NCI-H128 (cell line): ENCODE data around the gene SLX9.

Source experiments
- DNase-seq: peaks from one replicate; lab custom pipeline; 2025; ENCODE audit not compliant: unreplicated experiment; lab: John Stamatoyannopoulos, UW

The SLX9 gene

GRCh38 chr21:44957047-44957831, 17.4 kb downstream of the SLX9 start:
- DNase-seq: no peak

- no peak for DNase-seq
These were observed 18.1 kb downstream of the SLX9 start for GRCh38 chr21:44957901-44958451.

GRCh38 chr21:44958471-44959191, 18.8 kb downstream of the SLX9 start:
- DNase-seq: no peak

- DNase-seq: no peak
These were observed 19.7 kb downstream of the SLX9 start for GRCh38 chr21:44959376-44960091.

- DNase-seq: no peak
These were observed 20.6 kb downstream of the SLX9 start for GRCh38 chr21:44960141-44961092.

- no peak for DNase-seq
These were observed 22.7 kb downstream of the SLX9 start for GRCh38 chr21:44962403-44962966.

- DNase-seq: no peak
These were observed 24.6 kb downstream of the SLX9 start for GRCh38 chr21:44964381-44964780.

GRCh38 chr21:44965251-44966022, 25.6 kb downstream of the SLX9 start:
- no peak for DNase-seq

GRCh38 chr21:44966135-44967081, 26.6 kb downstream of the SLX9 start:
- no peak for DNase-seq

- DNase-seq: no peak
These were observed 27.5 kb downstream of the SLX9 start for GRCh38 chr21:44967082-44968047.

- DNase-seq: no peak
These were observed 29.3 kb downstream of the SLX9 start for GRCh38 chr21:44969066-44969670.

- no peak for DNase-seq
These were observed 30.3 kb downstream of the SLX9 start for GRCh38 chr21:44969931-44970755.

GRCh38 chr21:44970766-44971671, 31.2 kb downstream of the SLX9 start:
- no peak for DNase-seq

- DNase-seq: no peak
These were observed 31.8 kb downstream of the SLX9 start for GRCh38 chr21:44971672-44971995.

GRCh38 chr21:44972301-44972814, 32.5 kb downstream of the SLX9 start:
- DNase-seq: no peak
